GDM1 (cell line): ENCODE results near the gene CLEC16A.

Source experiments
- DNase-seq: peaks from one replicate; lab custom pipeline; 2025; lab: John Stamatoyannopoulos, UW

The CLEC16A gene

DNA sequence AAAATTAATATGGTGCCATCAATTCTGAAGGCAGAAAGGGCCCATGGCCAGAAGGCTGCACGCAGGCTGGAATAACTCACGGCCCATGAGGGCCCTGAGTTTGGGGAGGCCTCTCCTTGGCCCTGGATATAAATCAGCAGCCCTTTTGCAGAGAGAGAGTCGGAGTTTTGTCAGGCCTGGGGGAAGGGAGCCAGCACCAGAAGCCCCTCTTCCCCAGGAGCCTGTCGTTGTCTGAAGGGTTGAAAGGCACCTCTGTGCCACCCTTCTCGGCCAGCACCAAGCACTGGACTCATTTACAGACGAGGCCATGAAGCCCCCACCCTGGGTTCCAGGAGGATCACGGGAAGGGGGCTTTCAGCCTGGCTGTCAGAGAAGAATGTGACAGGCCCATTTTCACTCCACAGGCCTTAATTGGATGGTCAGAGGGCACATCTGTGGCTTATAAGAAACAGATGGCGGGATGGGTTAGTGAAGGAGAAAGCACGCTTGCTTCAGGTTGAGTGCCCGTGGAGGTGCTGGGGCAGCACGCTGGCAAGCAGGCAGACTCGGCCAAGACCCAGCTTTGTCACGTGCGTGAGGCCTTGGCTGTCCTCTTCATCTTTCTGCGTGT is 140.6 kb downstream of the CLEC16A start:
- DNase-seq: no peak

DNA sequence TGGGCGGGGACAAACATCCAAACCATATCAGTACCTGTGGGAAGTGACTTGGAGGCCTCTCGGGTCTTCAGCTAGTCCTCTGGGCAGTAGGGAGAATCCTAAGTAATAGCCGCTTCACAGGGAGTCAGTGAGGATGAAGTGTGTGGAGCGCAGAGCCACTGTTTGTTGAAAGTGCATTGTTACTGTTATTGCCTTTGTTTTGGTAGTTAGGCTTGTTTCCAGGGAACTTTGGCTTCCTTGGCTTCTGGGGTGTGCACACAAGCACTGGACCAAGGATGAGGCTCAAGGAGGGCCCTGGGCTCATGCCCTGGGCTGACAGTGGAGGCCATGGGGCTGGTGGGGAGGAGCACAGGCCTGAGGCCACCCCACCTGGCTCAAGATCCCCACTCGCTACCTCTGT is 141.6 kb downstream of the CLEC16A start:
- DNase-seq: no peak

DNA sequence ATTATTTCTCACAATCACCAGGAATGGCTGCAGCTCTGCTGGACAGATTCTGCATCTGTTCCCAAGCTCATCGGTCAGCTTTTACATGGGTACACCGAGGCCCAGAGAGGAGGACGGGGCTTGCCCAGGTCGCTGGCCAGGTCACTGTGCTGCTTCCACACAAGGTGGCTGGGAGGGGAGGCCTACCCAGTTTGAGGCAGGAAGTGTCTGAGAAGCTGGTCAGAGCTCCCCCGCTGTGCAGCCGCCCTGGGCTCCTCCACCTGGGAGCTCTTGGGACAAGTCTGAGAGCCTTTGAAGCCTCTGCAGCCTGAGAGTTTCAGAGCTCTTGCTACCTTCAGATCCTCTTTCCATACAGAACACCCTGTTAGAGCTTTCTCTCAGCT is 143.3 kb downstream of the CLEC16A start:
- no peak for DNase-seq

DNA sequence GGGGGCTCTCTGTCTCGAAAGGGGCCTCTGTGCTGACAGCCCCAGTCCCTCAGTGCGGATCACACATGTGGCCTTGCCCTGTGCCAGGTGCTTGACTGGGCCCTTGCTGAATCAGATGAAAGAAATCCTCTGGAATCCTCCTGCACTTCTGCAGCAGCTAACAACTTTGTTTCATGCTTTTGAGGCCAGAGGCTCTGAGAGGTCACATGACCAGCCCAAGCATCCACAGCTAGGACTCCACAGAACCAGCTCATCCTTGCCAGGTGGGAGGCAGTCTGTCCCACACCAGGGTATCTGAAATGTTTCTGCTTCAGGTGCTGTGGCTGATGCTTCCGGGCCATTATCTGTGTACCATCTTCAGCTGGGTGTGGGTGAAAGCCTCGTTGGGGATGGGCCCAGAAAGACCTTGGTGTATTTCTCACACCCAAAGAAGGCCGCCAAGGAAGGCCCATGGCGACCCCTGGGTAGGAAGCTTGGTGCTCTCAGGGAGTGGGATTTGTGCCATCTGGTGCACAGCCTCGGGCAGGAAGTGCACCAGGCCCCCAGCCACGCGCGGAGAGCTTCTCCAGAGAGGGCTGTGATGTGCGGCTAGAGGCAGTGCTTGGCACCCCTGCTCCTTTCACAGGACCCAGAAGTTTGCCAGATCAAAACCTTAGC is 143.8 kb downstream of the CLEC16A start:
- no peak for DNase-seq

GRCh38 chr16:11088831-11089230 is 144.5 kb downstream of the CLEC16A start:
- no peak for DNase-seq

DNA sequence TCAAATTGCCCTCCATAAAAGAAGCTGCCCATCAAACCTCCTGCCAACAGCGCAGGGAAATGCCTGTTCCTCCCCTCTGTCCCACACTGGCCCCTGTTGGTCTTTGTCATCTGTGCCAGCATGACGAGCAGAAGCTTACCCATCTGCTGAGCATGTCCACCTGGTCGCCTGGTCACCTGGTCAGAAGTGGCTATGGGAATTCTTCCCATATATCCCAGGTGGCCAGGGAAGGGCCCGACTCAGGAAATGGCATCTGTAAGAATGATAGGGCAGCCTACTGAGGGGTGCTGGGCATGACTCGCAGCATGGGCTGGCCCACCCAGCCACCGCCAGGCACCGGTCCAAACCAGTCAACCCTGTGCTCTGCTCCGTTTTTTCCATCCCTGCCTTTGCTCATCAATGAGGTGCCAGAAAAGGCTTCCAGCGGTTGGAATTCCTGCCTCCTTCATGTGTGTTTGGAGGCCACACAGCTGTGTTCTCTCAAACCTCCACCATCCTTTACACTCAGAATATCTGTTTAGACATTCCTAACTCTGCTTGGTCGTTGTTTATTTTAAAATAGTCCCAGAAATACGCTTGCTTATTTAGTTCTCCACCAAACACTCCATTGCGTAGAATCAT is 145.2 kb downstream of the CLEC16A start:
- no peak for DNase-seq

DNA sequence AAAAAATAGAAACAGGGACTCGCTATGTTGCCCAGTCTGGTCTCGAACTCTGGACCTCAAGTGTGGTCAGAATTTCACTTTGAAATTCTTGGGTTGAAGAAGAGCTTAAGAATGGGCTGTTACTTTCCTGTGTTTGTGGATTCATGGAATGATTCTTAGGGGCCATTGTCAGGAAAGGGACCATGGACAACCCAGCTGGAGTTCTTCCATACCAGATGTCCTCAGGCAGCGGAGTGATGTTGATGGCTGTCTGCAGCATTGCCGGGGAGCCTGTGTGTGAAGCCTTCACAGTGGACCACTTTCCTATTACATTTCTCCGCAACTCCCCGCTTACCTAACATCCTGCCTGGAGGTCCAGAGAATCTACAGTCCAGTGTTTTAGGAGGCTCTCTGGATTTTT is 145.9 kb downstream of the CLEC16A start:
- no peak for DNase-seq

- peak; percentile 53 for DNase-seq
Observed at GRCh38 chr16:11091021-11091785, 146.8 kb downstream of the CLEC16A start.

- no peak for DNase-seq
Observed at GRCh38 chr16:11092788-11093571, 148.6 kb downstream of the CLEC16A start.

DNA sequence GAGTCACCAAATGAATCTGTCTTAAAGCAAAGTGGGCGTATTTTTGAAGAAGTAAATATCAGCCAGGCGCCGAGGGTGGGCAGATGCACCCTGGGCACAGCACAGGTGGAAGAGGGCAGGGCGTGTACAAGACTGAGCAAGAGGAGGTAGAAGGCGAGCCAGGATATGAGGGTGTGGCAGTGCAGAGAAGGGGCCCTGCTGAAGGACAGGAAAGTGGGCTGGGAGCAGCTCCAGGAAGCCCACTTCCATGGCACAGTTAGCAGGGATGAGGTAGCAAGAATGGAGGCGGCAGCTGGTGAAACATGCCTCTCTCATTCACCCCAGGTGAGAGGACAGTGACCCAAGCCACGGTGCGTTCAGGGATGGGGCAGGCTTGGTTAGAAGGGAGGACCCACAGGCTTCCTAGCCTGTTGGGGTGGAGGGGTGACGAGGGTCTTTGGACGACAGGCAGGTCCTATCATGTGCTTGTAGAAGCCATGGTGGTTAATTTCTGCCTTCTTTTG is 149.3 kb downstream of the CLEC16A start:
- no peak for DNase-seq

DNA sequence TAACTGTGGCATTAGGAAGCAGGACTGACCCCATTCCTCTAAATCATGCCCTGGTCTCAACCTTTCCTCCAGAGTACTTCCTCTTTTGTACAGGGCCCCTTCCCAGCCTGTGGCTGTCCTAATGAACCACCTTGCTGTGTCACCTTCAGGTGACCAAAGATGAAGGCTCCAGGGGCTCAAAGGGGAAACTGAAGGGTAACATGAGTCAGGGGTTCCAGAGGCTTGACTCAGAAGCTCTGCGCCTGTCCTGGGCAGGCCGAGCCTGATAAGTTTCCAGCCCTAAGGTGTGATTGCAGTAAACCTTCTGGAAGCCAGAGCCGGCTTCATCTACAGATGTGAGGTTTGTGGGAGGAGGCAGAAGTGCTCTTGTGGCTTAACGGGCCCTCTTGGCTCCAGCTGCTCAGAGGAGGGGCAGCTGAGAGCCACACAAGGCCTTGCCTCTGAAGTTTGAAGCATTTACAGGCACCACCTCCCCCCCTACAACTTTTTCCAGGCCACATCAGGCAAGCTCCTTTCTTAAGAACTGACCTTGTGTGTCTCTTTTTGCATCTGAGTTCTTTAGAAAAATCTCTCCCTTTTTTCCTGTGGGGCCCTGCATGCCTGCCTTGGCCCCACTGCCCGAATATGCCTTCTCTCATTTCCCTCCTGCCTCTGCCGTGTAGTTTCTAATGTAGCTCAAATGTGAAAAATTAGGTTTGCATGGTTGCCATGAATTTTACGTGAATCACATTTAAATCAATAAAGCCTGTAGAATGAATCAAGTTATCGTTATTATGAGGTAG is 149.9 kb downstream of the CLEC16A start:
- peak; percentile 66 for DNase-seq

DNA sequence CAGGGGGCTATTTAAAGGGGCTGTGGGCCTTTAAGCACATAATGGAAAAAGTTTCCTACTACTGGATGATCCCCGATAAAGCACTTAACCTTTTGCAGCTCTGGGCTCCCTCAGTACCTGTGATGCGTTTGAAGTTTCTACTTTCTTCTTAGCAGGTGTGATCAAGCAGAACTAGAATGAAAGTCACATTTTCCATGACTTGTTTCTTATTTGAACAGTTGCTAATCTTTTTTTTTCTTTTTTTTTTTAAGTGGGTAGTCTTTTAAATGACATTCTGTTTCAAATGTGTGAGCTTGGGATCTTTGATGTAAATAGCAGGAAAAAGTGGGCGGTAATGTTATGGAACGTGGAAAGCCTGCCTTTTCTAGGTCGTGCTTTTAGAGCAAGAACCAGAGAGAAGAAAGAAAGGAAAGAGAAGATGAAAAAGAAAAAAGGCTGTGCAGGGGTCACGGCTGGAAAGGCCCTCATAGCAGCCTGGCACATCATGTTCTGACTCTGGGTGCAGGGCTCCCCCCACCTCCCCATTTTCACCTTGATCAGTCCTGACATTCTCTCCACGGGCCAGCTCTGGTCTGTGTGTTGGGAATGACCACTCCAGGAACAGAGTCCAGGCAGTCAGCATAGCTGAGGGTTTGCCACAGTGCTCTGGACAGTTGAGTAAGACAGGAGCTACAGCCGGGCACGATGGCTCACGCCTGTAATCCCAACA is 150.6 kb downstream of the CLEC16A start:
- DNase-seq: no peak

DNA sequence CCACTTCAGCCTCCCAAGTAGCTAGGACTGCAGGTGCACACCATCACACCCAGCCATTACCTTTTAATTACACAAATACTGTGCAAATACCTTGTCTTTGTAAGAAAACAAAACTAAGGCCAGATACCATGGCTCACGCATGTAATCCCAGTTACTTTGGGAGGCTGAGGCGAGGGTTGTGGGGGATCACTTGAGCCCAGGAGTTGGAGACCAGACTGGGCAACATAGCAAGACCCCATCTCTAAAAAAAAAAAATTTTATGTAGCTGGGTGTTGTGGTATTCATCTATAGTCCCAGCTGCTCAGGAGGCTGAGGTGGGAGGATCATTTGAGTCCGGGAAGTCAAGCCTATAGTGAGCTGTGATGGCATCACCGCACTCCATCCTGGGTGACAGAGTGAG is 151.6 kb downstream of the CLEC16A start:
- DNase-seq: no peak

GRCh38 chr16:11097094-11097786 is 152.9 kb downstream of the CLEC16A start:
- no peak for DNase-seq

DNA sequence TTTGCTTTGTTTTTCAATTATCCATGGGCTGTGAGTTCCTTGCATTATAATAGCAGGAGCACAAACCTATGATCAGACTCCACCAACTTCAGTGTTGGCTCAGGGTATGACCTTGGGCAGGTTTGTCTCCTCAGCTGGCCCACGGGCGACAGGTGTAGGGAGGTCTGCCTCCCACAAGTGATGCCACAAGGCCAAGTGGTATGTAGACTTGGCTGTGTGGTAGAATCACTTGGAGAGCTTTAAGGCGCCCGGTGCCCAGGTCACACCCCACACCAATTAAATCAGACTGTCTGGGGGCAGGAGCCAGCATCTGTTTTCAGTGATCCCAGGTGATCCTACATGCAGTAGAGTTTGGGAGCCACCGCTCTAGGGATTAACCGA is 153.4 kb downstream of the CLEC16A start:
- no peak for DNase-seq

- DNase-seq: no peak
Observed at GRCh38 chr16:11098601-11099390, 154.4 kb downstream of the CLEC16A start.

DNA sequence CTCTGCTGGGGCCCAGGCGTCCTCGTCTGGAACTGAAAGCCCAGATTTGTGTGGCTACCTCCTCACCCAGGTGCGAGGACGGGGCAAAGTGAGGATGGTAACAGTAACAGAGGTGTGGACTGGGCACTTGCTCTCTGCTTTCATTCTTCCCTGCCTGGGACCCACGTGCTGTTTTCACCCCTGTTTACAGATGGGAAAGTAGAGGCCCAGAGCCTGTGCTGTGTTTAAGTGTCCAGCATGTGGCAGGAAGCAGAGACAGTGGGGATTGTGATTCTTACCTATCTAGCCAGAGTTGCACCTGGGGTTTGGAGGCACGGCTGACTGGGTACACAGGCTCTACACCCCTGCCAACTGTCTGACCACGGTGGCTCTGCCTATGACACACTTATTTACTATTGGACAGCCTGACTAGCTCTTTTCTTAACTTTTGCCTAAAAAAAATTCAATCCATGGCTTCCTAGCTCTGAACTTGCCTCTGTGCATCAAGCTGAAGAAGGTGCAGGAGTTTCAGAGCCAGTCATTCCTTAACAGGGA is 155.4 kb downstream of the CLEC16A start:
- DNase-seq: no peak

DNA sequence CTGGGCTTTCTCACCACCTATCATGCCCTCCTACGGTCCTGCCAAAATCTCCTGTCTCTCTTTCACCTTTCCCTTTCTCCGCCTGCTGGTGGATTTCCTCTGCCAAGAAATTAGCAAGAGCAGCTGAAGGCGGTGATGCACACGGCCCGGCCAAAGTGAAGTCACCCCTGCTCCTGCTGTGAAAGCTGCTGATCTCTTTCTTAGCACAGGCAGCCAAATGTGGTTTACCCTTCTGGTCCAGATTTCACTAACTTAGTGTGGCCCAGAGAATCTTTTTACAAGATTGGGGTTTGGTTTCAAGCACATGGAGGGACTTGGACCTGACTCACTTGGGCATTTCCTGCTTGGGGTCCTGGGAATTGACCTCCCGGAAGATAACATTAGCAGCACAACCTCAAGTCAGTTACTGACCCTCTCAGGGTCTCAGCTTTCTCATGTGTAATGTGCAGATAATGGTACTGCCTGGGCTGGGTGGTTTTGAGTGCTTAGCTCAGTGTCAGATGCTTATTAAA is 155.9 kb downstream of the CLEC16A start:
- DNase-seq: no peak

DNA sequence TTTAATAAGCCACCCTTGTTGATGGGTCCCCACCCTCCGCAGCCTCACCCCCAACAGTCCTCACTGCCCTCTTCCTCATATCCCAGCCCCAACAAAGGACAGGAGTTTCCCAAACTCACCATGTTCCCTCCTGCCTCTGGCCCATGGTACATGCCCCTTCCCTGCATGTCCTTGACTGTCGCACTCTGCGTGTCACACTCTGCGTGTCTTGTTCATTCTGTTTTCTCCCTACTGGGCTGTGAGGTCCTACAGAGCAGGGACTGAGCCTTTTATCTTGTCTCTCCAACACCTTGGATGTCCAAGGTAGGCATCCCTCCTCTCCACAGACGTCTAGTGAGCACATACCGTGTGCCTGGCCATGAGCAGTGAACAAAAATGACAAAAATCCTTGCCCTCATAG is 156.9 kb downstream of the CLEC16A start:
- no peak for DNase-seq
